PC-3 (cell line): Measurements from ENCODE around the gene EPB41L5.

Experiments
- EZH2 ChIP-seq: fragments of 300-600 bp; sonication (generic); IDR thresholded peaks from one replicate; pipeline ENCODE4 v1.6.1; 2017; ENCODE audit warnings: antibody characterized with exemption, mild to moderate bottlenecking, low read length; ENCODE audit not compliant: unreplicated experiment
- TF ChIP-seq, protein P1 (sequence below): fragments of 300-600 bp; sonication (generic); conservative IDR thresholded peaks from 2 replicates; pipeline ENCODE4 v1.5.1; 2017; ENCODE audit warnings: antibody characterized with exemption, low read depth, mild to moderate bottlenecking, low read length

DNA sequence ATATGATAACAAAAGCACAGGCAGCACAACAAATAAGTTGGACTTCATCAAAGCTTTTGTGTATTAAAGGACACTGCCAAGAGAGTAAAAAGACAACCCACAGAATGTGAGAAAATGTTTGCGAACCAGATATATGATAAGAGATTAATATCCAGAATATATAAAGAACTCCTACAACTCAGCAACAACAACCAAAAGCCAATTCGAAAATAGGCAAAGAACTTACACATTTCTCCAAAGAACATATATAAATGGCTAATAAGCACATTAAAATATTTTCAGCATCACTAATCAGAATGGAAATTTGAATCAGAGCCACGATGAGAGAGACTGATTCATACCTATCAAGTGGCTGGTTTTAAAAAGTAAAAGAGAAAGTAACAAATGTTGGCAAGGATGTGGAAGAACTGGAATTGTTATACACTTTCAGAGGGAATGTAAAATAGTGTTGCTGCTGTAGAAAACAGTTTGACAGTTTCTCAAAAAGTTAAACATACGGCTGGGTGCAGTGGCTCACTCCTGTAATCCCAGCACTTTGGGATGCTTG is 25.2 kb downstream of the EPB41L5 start:
- TF ChIP-seq, protein P1, sequence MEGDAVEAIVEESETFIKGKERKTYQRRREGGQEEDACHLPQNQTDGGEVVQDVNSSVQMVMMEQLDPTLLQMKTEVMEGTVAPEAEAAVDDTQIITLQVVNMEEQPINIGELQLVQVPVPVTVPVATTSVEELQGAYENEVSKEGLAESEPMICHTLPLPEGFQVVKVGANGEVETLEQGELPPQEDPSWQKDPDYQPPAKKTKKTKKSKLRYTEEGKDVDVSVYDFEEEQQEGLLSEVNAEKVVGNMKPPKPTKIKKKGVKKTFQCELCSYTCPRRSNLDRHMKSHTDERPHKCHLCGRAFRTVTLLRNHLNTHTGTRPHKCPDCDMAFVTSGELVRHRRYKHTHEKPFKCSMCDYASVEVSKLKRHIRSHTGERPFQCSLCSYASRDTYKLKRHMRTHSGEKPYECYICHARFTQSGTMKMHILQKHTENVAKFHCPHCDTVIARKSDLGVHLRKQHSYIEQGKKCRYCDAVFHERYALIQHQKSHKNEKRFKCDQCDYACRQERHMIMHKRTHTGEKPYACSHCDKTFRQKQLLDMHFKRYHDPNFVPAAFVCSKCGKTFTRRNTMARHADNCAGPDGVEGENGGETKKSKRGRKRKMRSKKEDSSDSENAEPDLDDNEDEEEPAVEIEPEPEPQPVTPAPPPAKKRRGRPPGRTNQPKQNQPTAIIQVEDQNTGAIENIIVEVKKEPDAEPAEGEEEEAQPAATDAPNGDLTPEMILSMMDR: no peak
- no peak for TF ChIP-seq EZH2
